GM23248 (cell line): Measurements from ENCODE around the gene ANGPT4. TPM values are rescaled to one million over a fixed set of nuclear protein-coding genes. Genes with fewer than 3 reads are reported as not detected.

Source experiments
- DNase-seq: peaks from one replicate; pipeline ENCODE4 v3.0.0-alpha.2; 2015
- H2AFZ ChIP-seq: fragments of 200-600 bp; sonication (generic); 2 replicates; pipeline ENCODE4 v1.6.1; 2016; ENCODE audit warnings: antibody characterized with exemption
- H3F3A ChIP-seq: fragments of 200-600 bp; sonication (generic); 2 replicates; pipeline ENCODE4 v1.6.1; 2016; ENCODE audit warnings: mild to moderate bottlenecking, antibody characterized with exemption, mixed run types; ENCODE audit not compliant: insufficient read depth
- H3K27ac ChIP-seq: fragments of 200-600 bp; sonication (generic); 2 replicates; pipeline ENCODE4 v1.5.1; 2016; ENCODE audit warnings: mild to moderate bottlenecking
- H3K27me3 ChIP-seq: fragments of 200-600 bp; sonication (generic); replicated peaks from 2 replicates; pipeline ENCODE4 v1.6.1; 2016; ENCODE audit warnings: mild to moderate bottlenecking; ENCODE audit not compliant: insufficient read depth
- H3K36me3 ChIP-seq: fragments of 200-600 bp; sonication (generic); 2 replicates; pipeline ENCODE4 v1.6.1; 2016; ENCODE audit warnings: low read depth, mild to moderate bottlenecking
- H3K4me1 ChIP-seq: fragments of 200-600 bp; sonication (generic); 2 replicates; pipeline ENCODE4 v1.6.1; 2016; ENCODE audit warnings: mild to moderate bottlenecking; ENCODE audit not compliant: insufficient read depth
- H3K4me2 ChIP-seq: fragments of 200-600 bp; sonication (generic); one replicate; pipeline ENCODE4 v1.6.1; 2016; ENCODE audit warnings: mild to moderate bottlenecking; ENCODE audit not compliant: unreplicated experiment
- H3K4me3 ChIP-seq: fragments of 200-600 bp; sonication (generic); 2 replicates; pipeline ENCODE4 v1.5.1; 2016; ENCODE audit warnings: mild to moderate bottlenecking
- H3K79me2 ChIP-seq: fragments of 200-600 bp; sonication (generic); 2 replicates; pipeline ENCODE4 v1.6.1; 2016; ENCODE audit warnings: mild to moderate bottlenecking; ENCODE audit not compliant: insufficient read depth
- H3K9ac ChIP-seq: fragments of 200-600 bp; sonication (generic); 2 replicates; pipeline ENCODE4 v1.6.1; 2016; ENCODE audit warnings: mild to moderate bottlenecking
- H3K9me2 ChIP-seq: fragments of 200-600 bp; sonication (generic); 2 replicates; pipeline ENCODE4 v1.6.1; 2016; ENCODE audit warnings: mixed run types, mild to moderate bottlenecking, moderate library complexity; ENCODE audit not compliant: insufficient read depth
- H3K9me3 ChIP-seq: fragments of 200-600 bp; sonication (generic); one replicate; pipeline ENCODE4 v1.6.1; 2017; ENCODE audit warnings: low read depth
- H4K20me1 ChIP-seq: fragments of 200-600 bp; sonication (generic); 2 replicates; pipeline ENCODE4 v1.6.0; 2016; ENCODE audit not compliant: insufficient read depth
- EZH2 ChIP-seq: fragments of 200-600 bp; sonication (generic); IDR thresholded peaks from 2 replicates; pipeline ENCODE4 v1.6.1; 2018; ENCODE audit warnings: antibody characterized with exemption, mild to moderate bottlenecking; ENCODE audit not compliant: insufficient read depth, poor library complexity, severe bottlenecking
- EZH2phosphoT487 ChIP-seq: fragments of 200-600 bp; sonication (generic); IDR thresholded peaks from 2 replicates; pipeline ENCODE4 v1.6.1; 2018; ENCODE audit warnings: antibody characterized with exemption, moderate library complexity, mild to moderate bottlenecking, low read depth; ENCODE audit not compliant: insufficient read depth
- WGBS, 2 experiments: methylation state at CpG; one replicate each; pipeline ENCODE4 v1.1.6; 2015 to 2017; ENCODE audit warnings: low lambda C conversion rate in 2 of 2, low coverage in 1 of 2; ENCODE audit errors: missing lambda C conversion rate in 2 of 2; 5-methylcytosine and 5-hydroxymethylcytosine counted together
- in situ Hi-C: fragments of 300-500 bp; cut with MboI; formaldehyde crosslinking; loops from 2 replicates; pipeline ENCODE4 v1.15.0; 2020
- polyA plus RNA-seq: library from polyadenylated mRNA; unstranded; fragments of >200 nt; fragmentation: Nextera tagmentation; extraction: Ambion mirVana; gene quantifications from 2 replicates; pipeline ENCODE4 v1.2.1, GENCODE V29; 2016
- total RNA-seq: library from RNA; depleted of rRNA; stranded (reverse); fragments of >200 nt; shearing (Covaris generic); gene quantifications from 2 replicates; pipeline ENCODE4 v1.2.3, GENCODE V29; 2014

ANGPT4 gene
- total and polyA plus RNA-seq, 2 experiments from 2014 or later, result not detected

GRCh38 chr20:877814-878213, 38.3 kb downstream of the ANGPT4 start:
- no peak overlapping the region for H2AFZ ChIP-seq
- DNase-seq, result no peak
- H3K79me2 ChIP-seq, result no peaks in the 10 kb centered on the region
- H3K9me3 ChIP-seq, result no peaks in the 10 kb centered on the region
- no peak for TF ChIP-seq EZH2phosphoT487
- no peak for TF ChIP-seq EZH2
- no peak overlapping the region for H3K27ac ChIP-seq
- no peaks in the 10 kb centered on the region for H3K36me3 ChIP-seq
- no peaks in the 10 kb centered on the region for H3F3A ChIP-seq
- no peak overlapping the region for H3K4me3 ChIP-seq
- H3K9ac ChIP-seq, result no peak overlapping the region
- 29 to 39% methylated on average over 7 of the region's 7 CpGs for WGBS, 2 experiments
- H3K27me3 ChIP-seq, result no peaks in the 10 kb centered on the region
- peaks cover 5% of the 10 kb centered on the region; the same call in 1 of the 2 replicates for H3K4me1 ChIP-seq
- no peaks in the 10 kb centered on the region for H4K20me1 ChIP-seq
- no peaks in the 10 kb centered on the region for H3K9me2 ChIP-seq
- in situ Hi-C loops, result no loop called here
- no peak overlapping the region for H3K4me2 ChIP-seq

GRCh38 chr20:875115-875514, 41.0 kb downstream of the ANGPT4 start:
- no peaks in the 10 kb centered on the region for H4K20me1 ChIP-seq
- no peaks in the 10 kb centered on the region for H3K9me3 ChIP-seq
- no peaks in the 10 kb centered on the region for H3F3A ChIP-seq
- no peak overlapping the region for H3K4me2 ChIP-seq
- H3K9me2 ChIP-seq, result no peaks in the 10 kb centered on the region
- no peak for DNase-seq
- no peak overlapping the region for H2AFZ ChIP-seq
- no peaks in the 10 kb centered on the region for H3K36me3 ChIP-seq
- H3K4me3 ChIP-seq, result no peak overlapping the region
- H3K79me2 ChIP-seq, result no peaks in the 10 kb centered on the region
- H3K4me1 ChIP-seq, result no peaks in the 10 kb centered on the region
- H3K27ac ChIP-seq, result no peak overlapping the region
- TF ChIP-seq EZH2, result no peak
- no peak for TF ChIP-seq EZH2phosphoT487
- H3K9ac ChIP-seq, result no peak overlapping the region
- H3K27me3 ChIP-seq, result 0 out of 2 replicates have a peak, but pooled peaks cover 12% of the 10 kb centered on the region
- WGBS, 2 experiments, result 37 to 44% methylated on average over 4 of the region's 4 CpGs
- in situ Hi-C loops, result no loop called here

GRCh38 chr20:873875-874607, 42.1 kb downstream of the ANGPT4 start:
- H3K9me2 ChIP-seq, result no peaks in the 10 kb centered on the region
- H3K36me3 ChIP-seq, result no peaks in the 10 kb centered on the region
- no peaks in the 10 kb centered on the region for H3K4me1 ChIP-seq
- H3K27ac ChIP-seq, result no peak overlapping the region
- no peak overlapping the region for H3K4me3 ChIP-seq
- in situ Hi-C loops, result no loop called here
- no peaks in the 10 kb centered on the region for H3F3A ChIP-seq
- no peaks in the 10 kb centered on the region for H3K79me2 ChIP-seq
- DNase-seq, result no peak
- no peak overlapping the region for H2AFZ ChIP-seq
- H4K20me1 ChIP-seq, result no peaks in the 10 kb centered on the region
- TF ChIP-seq EZH2phosphoT487 (no peak), EZH2 (no peak)
- WGBS, 2 experiments, result 38% methylated on average over 10 of the region's 10 CpGs
- no peak overlapping the region for H3K9ac ChIP-seq
- no peaks in the 10 kb centered on the region for H3K9me3 ChIP-seq
- H3K27me3 ChIP-seq, result 0 out of 2 replicates have a peak, but pooled peaks cover 12% of the 10 kb centered on the region
- no peak overlapping the region for H3K4me2 ChIP-seq

GRCh38 chr20:872855-873520, 43.1 kb downstream of the ANGPT4 start:
- Histone ChIP-seq H3K9me3 (no peaks in the 10 kb centered on the region), H3F3A (no peaks in the 10 kb centered on the region), H4K20me1 (no peaks in the 10 kb centered on the region), H3K9ac (no peak overlapping the region), H3K9me2 (no peaks in the 10 kb centered on the region), H3K36me3 (no peaks in the 10 kb centered on the region), H3K4me3 (no peak overlapping the region), H3K4me1 (no peaks in the 10 kb centered on the region), H3K27ac (no peak overlapping the region), H3K79me2 (no peaks in the 10 kb centered on the region), H3K4me2 (no peak overlapping the region), H2AFZ (no peak overlapping the region), H3K27me3 (0 out of 2 replicates have a peak, but pooled peaks cover 12% of the 10 kb centered on the region)
- in situ Hi-C loops, result no loop called here
- DNase-seq, result no peak
- WGBS, 2 experiments, result 47 to 48% methylated on average over 17 to 20 of the region's 20 CpGs
- TF ChIP-seq EZH2, result no peak
- TF ChIP-seq EZH2phosphoT487, result no peak
